Cardiac muscle cell (in vitro differentiated cells and primary cell): Measurements from ENCODE around the gene MAP2K6. TPM values are rescaled to one million over a fixed set of nuclear protein-coding genes. Genes with fewer than 3 reads are reported as not detected.
A peak's percentile ranks its signal among the peaks of the same experiment; 100 is the strongest.

Experiments used
- DNase-seq, 2 donors: peaks; one replicate each; pipeline versions ENCODE4 v3.0.0 to v3.0.0-alpha.2; 2010 to 2017; ENCODE audit warnings: low read depth in 1 of 2, low spot score in 1 of 2
- H3K27ac ChIP-seq: fragments of 200-600 bp; sonication (generic); 2 replicates; pipeline ENCODE4 v1.5.1; 2016
- H3K27me3 ChIP-seq: fragments of 200-600 bp; sonication (generic); 2 replicates; pipeline ENCODE4 v1.6.0; 2016; ENCODE audit warnings: control low read depth
- H3K36me3 ChIP-seq: fragments of 200-600 bp; sonication (generic); 2 replicates; pipeline ENCODE4 v1.5.1; 2016; ENCODE audit warnings: control low read depth
- H3K4me1 ChIP-seq: fragments of 200-600 bp; sonication (generic); 2 replicates; pipeline ENCODE4 v1.8.1; 2017; ENCODE audit warnings: low read depth, mild to moderate bottlenecking, mixed run types
- H3K4me3 ChIP-seq: fragments of 200-600 bp; sonication (generic); 2 replicates; pipeline ENCODE4 v1.5.1; 2016; ENCODE audit warnings: mild to moderate bottlenecking
- H3K9me3 ChIP-seq: fragments of 200-600 bp; sonication (generic); 2 replicates; pipeline ENCODE4 v1.5.1; 2017; ENCODE audit warnings: low read depth, mild to moderate bottlenecking, control low read depth
- CTCF ChIP-seq: IDR thresholded peaks from 2 replicates; pipeline ENCODE4 v1.5.1; 2012; ENCODE audit warnings: low read depth, mild to moderate bottlenecking, low read length
- polyA plus RNA-seq: library from polyadenylated mRNA; unstranded; fragments of >200 nt; fragmentation: Nextera tagmentation; extraction: Ambion mirVana; gene quantifications from 2 replicates; pipeline ENCODE4 v1.2.1, GENCODE V29; 2016
- total RNA-seq: library from RNA; depleted of rRNA; stranded (reverse); fragments of >200 nt; gene quantifications from 2 replicates; pipeline ENCODE4 v1.2.3, GENCODE V29; 2016

The MAP2K6 gene
- total and polyA plus RNA-seq, 2 experiments from 2014 or later: 13.1 to 13.2 TPM

- peak in 1 of 2 donors; percentile 51 for DNase-seq
- no peak for TF ChIP-seq CTCF
- H3K27me3 ChIP-seq: peaks cover 5% of the 10 kb centered on the region
- H3K9me3 ChIP-seq: no peaks in the 10 kb centered on the region
- H3K36me3 ChIP-seq: no peaks in the 10 kb centered on the region
- H3K4me1 ChIP-seq: no peaks in the 10 kb centered on the region
- no peak overlapping the region for H3K27ac ChIP-seq
- H3K4me3 ChIP-seq: no peak overlapping the region
These were observed 160.0 kb downstream of the MAP2K6 start for GRCh38 chr17:69574257-69575197.

GRCh38 chr17:69575346-69575761 is 160.9 kb downstream of the MAP2K6 start:
- Histone ChIP-seq H3K27me3 (peaks cover 5% of the 10 kb centered on the region), H3K27ac (no peak overlapping the region)

GRCh38 chr17:69577098-69577497 is 162.6 kb downstream of the MAP2K6 start:
- no peaks in the 10 kb centered on the region for H3K9me3 ChIP-seq
- no peak for DNase-seq
- no peaks in the 10 kb centered on the region for H3K4me1 ChIP-seq
- no peak for TF ChIP-seq CTCF
- H3K36me3 ChIP-seq: no peaks in the 10 kb centered on the region
- H3K4me3 ChIP-seq: no peak overlapping the region
- no peak overlapping the region for H3K27ac ChIP-seq
- peaks cover 5% of the 10 kb centered on the region for H3K27me3 ChIP-seq

More at GRCh38 chr17:69575346-69575761, 160.9 kb downstream of the MAP2K6 start:
- Histone ChIP-seq H3K4me3 (no peak overlapping the region), H3K4me1 (no peaks in the 10 kb centered on the region), H3K36me3 (no peaks in the 10 kb centered on the region), H3K9me3 (no peaks in the 10 kb centered on the region)
- no peak for TF ChIP-seq CTCF
- DNase-seq: peak in 1 of 2 donors; percentile 87

GRCh38 chr17:69578385-69578936 is 164.0 kb downstream of the MAP2K6 start:
- H3K27ac ChIP-seq: no peak overlapping the region
- no peaks in the 10 kb centered on the region for H3K4me1 ChIP-seq
- DNase-seq: no peak
- TF ChIP-seq CTCF: no peak
- H3K4me3 ChIP-seq: no peak overlapping the region
- no peaks in the 10 kb centered on the region for H3K9me3 ChIP-seq
- H3K36me3 ChIP-seq: no peaks in the 10 kb centered on the region
- peaks cover 2% of the 10 kb centered on the region for H3K27me3 ChIP-seq

GRCh38 chr17:69579961-69580677 is 165.6 kb downstream of the MAP2K6 start:
- H3K4me1 ChIP-seq: no peaks in the 10 kb centered on the region
- no peak overlapping the region for H3K4me3 ChIP-seq
- H3K9me3 ChIP-seq: no peaks in the 10 kb centered on the region
- no peak for TF ChIP-seq CTCF
- H3K27me3 ChIP-seq: peaks cover under 1% of the 10 kb centered on the region
- no peaks in the 10 kb centered on the region for H3K36me3 ChIP-seq
- DNase-seq: no peak
- H3K27ac ChIP-seq: no peak overlapping the region
